22Rv1 (cell line): Measurements from ENCODE around the gene LLGL1.

Experiments used
- ZFX ChIP-seq: fragments of 450-650 bp; IDR thresholded peaks from 2 replicates; pipeline ENCODE4 v1.6.1; 2017; ENCODE audit warnings: antibody characterized with exemption, borderline replicate concordance
- TF ChIP-seq, protein P1 (sequence below): fragments of 450-650 bp; IDR thresholded peaks from 2 replicates; pipeline ENCODE4 v1.5.1; 2017; ENCODE audit warnings: mild to moderate bottlenecking

DNA sequence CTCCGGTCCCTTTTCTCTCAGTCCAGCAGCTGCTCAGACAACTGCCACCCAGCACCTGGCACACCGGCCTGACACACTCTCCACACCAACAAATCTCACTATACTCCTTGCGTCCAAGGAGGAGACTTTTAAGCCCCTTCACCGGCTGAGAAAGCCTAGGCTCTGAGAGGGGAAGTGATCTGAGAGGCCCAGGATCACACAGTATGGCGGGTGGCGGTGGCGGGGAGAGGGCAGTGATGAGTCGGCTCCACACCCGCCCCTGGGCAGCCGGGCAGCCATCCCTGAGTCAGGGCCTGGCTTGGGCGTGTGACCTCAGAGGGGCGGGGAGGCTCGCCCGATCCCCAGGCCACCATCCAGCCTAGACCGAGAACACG is 32.5 kb downstream of the LLGL1 start:
- TF ChIP-seq, protein P1, sequence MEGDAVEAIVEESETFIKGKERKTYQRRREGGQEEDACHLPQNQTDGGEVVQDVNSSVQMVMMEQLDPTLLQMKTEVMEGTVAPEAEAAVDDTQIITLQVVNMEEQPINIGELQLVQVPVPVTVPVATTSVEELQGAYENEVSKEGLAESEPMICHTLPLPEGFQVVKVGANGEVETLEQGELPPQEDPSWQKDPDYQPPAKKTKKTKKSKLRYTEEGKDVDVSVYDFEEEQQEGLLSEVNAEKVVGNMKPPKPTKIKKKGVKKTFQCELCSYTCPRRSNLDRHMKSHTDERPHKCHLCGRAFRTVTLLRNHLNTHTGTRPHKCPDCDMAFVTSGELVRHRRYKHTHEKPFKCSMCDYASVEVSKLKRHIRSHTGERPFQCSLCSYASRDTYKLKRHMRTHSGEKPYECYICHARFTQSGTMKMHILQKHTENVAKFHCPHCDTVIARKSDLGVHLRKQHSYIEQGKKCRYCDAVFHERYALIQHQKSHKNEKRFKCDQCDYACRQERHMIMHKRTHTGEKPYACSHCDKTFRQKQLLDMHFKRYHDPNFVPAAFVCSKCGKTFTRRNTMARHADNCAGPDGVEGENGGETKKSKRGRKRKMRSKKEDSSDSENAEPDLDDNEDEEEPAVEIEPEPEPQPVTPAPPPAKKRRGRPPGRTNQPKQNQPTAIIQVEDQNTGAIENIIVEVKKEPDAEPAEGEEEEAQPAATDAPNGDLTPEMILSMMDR, result no peak
- TF ChIP-seq ZFX, result no peak
